MM.1S (cell line): Measurements from ENCODE around the gene AGAP1.

Experiments used
- CTCF ChIP-seq: fragments of 300-600 bp; sonication (generic); IDR thresholded peaks from 2 replicates; pipeline ENCODE4 v1.5.1; 2016; ENCODE audit warnings: antibody characterized with exemption, low read length, mixed read lengths
- EZH2 ChIP-seq: fragments of 300-600 bp; sonication (generic); optimal IDR thresholded peaks from 2 replicates; pipeline ENCODE3; 2017; ENCODE audit warnings: low read depth, mild to moderate bottlenecking, antibody characterized with exemption, low read length, mixed read lengths
- EZH2phosphoT487 ChIP-seq: fragments of 300-600 bp; sonication (generic); IDR thresholded peaks from 2 replicates; pipeline ENCODE4 v1.6.1; 2018; ENCODE audit warnings: antibody characterized with exemption, low read length

DNA sequence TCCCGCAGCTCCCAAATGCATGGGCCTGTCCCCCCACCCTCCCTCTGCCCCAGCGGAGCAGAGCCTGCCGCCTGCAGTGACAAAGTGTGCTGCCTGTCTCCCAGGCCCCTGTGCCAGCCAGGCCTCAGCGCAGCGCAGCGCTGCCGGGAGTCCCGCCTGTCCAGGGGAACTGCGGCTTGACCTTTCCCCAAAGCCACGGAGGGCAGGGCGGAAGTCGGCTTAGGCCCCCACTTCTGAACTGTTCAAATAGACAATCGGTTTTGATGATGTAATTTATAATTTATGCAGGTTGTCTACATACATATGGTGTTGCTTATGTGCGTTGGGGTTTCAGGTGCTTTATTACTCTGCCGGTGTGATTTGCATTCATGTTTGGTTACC lies 667.2 kb downstream of the AGAP1 start:
- no peak for TF ChIP-seq EZH2
- no peak for TF ChIP-seq CTCF
- TF ChIP-seq EZH2phosphoT487: no peak
